PFSK-1 (cell line): ENCODE measurements around the gene CABYR. TPM values are rescaled to one million over a fixed set of nuclear protein-coding genes. Genes with fewer than 3 reads are reported as not detected.

ENCODE experiments used
- FOXP2 ChIP-seq: optimal IDR thresholded peaks from 2 replicates; pipeline ENCODE3; 2011; ENCODE audit warnings: borderline replicate concordance, control low read depth, inconsistent platforms; ENCODE audit not compliant: insufficient read depth; ENCODE audit errors: extremely low read length, extremely low read depth
- POLR2AphosphoS5 ChIP-seq: IDR thresholded peaks from 2 replicates; pipeline ENCODE4 v1.6.1; 2012; ENCODE audit warnings: low read depth, mild to moderate bottlenecking, control low read depth, low read length, moderate library complexity
- SIN3A ChIP-seq: IDR thresholded peaks from 2 replicates; pipeline ENCODE4 v1.6.1; 2012; ENCODE audit warnings: mild to moderate bottlenecking, low read length, moderate library complexity, borderline replicate concordance; ENCODE audit not compliant: insufficient read depth
- TAF1 ChIP-seq: IDR thresholded peaks from 2 replicates; pipeline ENCODE4 v1.6.1; 2012; ENCODE audit warnings: low read length, control low read depth, borderline replicate concordance; ENCODE audit not compliant: insufficient read depth
- polyA plus RNA-seq: library from polyadenylated mRNA; unstranded; fragments of >200 nt; gene quantifications from one replicate; pipeline ENCODE4 v1.2.1, GENCODE V29; 2012; ENCODE audit warnings: low read depth, missing spikeins; ENCODE audit not compliant: insufficient read length
- TF ChIP-seq, protein P1 (sequence below), 2 experiments: IDR thresholded peaks; 2 replicates each; pipeline versions ENCODE4 v1.6.1 to v1.8.0; 2011 to 2012; ENCODE audit warnings: low read depth in 2 of 2, low read length in 2 of 2, control low read depth in 1 of 2, inconsistent platforms in 1 of 2, mild to moderate bottlenecking in 1 of 2, moderate library complexity in 1 of 2; ENCODE audit not compliant: insufficient read depth in 1 of 2

The CABYR gene, protein sequence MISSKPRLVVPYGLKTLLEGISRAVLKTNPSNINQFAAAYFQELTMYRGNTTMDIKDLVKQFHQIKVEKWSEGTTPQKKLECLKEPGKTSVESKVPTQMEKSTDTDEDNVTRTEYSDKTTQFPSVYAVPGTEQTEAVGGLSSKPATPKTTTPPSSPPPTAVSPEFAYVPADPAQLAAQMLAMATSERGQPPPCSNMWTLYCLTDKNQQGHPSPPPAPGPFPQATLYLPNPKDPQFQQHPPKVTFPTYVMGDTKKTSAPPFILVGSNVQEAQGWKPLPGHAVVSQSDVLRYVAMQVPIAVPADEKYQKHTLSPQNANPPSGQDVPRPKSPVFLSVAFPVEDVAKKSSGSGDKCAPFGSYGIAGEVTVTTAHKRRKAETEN
- not detected for polyA plus RNA-seq

GRCh38 chr18:24138789-24139616, at the start of gene CABYR:
Gene CABYR, plus strand, starts transcription at chr18:24139062. Its CDS starts 4,053 bp downstream, at chr18:24143115.
- TF ChIP-seq SIN3A (no peak), POLR2AphosphoS5 (no peak), FOXP2 (no peak), TAF1 (no peak)
- TF ChIP-seq, protein P1, sequence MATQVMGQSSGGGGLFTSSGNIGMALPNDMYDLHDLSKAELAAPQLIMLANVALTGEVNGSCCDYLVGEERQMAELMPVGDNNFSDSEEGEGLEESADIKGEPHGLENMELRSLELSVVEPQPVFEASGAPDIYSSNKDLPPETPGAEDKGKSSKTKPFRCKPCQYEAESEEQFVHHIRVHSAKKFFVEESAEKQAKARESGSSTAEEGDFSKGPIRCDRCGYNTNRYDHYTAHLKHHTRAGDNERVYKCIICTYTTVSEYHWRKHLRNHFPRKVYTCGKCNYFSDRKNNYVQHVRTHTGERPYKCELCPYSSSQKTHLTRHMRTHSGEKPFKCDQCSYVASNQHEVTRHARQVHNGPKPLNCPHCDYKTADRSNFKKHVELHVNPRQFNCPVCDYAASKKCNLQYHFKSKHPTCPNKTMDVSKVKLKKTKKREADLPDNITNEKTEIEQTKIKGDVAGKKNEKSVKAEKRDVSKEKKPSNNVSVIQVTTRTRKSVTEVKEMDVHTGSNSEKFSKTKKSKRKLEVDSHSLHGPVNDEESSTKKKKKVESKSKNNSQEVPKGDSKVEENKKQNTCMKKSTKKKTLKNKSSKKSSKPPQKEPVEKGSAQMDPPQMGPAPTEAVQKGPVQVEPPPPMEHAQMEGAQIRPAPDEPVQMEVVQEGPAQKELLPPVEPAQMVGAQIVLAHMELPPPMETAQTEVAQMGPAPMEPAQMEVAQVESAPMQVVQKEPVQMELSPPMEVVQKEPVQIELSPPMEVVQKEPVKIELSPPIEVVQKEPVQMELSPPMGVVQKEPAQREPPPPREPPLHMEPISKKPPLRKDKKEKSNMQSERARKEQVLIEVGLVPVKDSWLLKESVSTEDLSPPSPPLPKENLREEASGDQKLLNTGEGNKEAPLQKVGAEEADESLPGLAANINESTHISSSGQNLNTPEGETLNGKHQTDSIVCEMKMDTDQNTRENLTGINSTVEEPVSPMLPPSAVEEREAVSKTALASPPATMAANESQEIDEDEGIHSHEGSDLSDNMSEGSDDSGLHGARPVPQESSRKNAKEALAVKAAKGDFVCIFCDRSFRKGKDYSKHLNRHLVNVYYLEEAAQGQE (IDR thresholded peaks at IDR 0.05; ENCODE audit: insufficient read depth in 1 of 2, low read depth in 2 of 2, low read length in 2 of 2), result no peak

DNA sequence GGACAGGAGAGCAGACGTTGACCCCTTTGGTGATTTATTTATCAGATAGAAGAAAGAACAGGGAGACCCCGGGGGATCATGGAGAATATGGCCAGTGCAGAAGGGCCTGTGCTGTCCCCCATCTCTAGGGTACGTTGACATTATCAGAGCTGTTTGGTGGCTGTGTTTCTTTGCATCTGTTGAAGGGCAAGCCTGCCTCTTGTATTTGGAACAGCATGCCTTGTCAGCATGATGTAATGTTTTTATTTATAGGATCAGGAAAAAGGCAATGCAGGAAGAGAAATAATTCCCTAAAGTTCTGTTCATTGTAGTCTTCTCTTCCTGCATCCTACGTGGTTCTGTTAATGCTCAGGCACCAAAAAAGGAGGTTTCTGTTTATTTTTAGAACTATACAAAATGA, 49.8 kb upstream of the CABYR start:
- TF ChIP-seq, protein P1 (IDR thresholded peaks at IDR 0.05; ENCODE audit: insufficient read depth in 1 of 2, low read depth in 2 of 2, low read length in 2 of 2), result no peak
- TF ChIP-seq SIN3A (no peak), POLR2AphosphoS5 (no peak), FOXP2 (no peak), TAF1 (no peak)

- TF ChIP-seq, protein P1 (IDR thresholded peaks at IDR 0.05; ENCODE audit: insufficient read depth in 1 of 2, low read depth in 2 of 2, low read length in 2 of 2), result no peak
- no peak for TF ChIP-seq FOXP2
These were observed 49.1 kb upstream of the CABYR start for GRCh38 chr18:24089515-24090337.

DNA sequence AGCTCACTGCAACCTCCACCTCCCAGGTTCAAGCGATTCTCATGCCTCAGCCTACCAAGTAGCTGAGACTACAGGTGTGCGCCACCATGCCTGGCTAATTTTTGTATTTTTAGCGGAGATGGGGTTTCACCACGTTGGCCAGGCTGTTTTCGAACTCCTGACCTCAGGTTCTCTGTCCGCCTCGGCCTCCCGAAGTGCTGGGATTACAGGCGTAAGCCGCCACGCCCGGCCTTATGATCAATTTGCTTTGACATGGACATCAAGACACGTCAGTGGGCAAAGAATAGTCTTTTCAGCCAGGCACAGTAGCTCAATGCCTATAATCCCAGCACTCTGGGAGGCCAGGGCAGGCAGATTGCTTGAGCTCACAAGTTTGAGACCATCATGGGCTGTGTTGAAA, 48.0 kb upstream of the CABYR start:
- TF ChIP-seq TAF1 (no peak), POLR2AphosphoS5 (no peak), FOXP2 (no peak), SIN3A (no peak)
- TF ChIP-seq, protein P1 (IDR thresholded peaks at IDR 0.05; ENCODE audit: insufficient read depth in 1 of 2, low read depth in 2 of 2, low read length in 2 of 2), result no peak
